H1 (cell line): ENCODE results near the gene FRMPD1. TPM values are rescaled to one million over a fixed set of nuclear protein-coding genes. Genes with fewer than 3 reads are reported as not detected.
A peak's percentile ranks its signal among the peaks of the same experiment; 100 is the strongest.

Experiments used
- CTCF ChIA-PET: fragments of 300-600 bp; sonication (Branson Sonifier 250); formaldehyde crosslinking; loops from one replicate; lab custom pipeline; 2021; ENCODE audit not compliant: partially characterized antibody; lab: Charles Lee
- POLR2A ChIA-PET: fragments of 300-600 bp; sonication (Branson Sonifier 250); formaldehyde crosslinking; loops from one replicate; lab custom pipeline; 2021; ENCODE audit warnings: inconsistent platforms; ENCODE audit not compliant: partially characterized antibody; lab: Charles Lee
- DNase-seq, 2 experiments: peaks; one replicate each; pipeline versions ENCODE4 v3.0.0 to v3.0.0-alpha.2; 2010 to 2022; ENCODE audit warnings: low spot score in 2 of 2, low read depth in 1 of 2, mixed read lengths in 1 of 2
- FAIRE-seq: peaks from 2 replicates; lab custom pipeline; 2011; peaks lifted over from hg19 to GRCh38; lab: Jason Lieb, UNC
- H2AFZ ChIP-seq: 2 replicates; pipeline ENCODE4 v1.8.1; 2012; ENCODE audit warnings: low read length, inconsistent platforms
- H2AK5ac ChIP-seq: 2 replicates; pipeline ENCODE4 v1.6.1; 2013; ENCODE audit warnings: low read depth, low read length
- H2BK120ac ChIP-seq: replicated peaks from 2 replicates; pipeline ENCODE3; 2013; ENCODE audit warnings: low read depth, low read length, inconsistent platforms
- H2BK12ac ChIP-seq: 2 replicates; pipeline ENCODE4 v1.6.1; 2013; ENCODE audit warnings: low read depth, low read length
- H2BK15ac ChIP-seq: 2 replicates; pipeline ENCODE4 v1.6.1; 2013; ENCODE audit warnings: low read length
- H2BK20ac ChIP-seq: 2 replicates; pipeline ENCODE4 v1.6.1; 2013; ENCODE audit warnings: low read length
- H2BK5ac ChIP-seq: 2 replicates; pipeline ENCODE4 v1.6.1; 2013; ENCODE audit warnings: low read depth, low read length
- H3K14ac ChIP-seq: 2 replicates; pipeline ENCODE4 v1.6.1; 2013; ENCODE audit warnings: inconsistent platforms; ENCODE audit not compliant: insufficient read length
- H3K18ac ChIP-seq: 2 replicates; pipeline ENCODE4 v1.6.1; 2013; ENCODE audit warnings: low read length; ENCODE audit errors: extremely low read depth
- H3K23ac ChIP-seq: 2 replicates; pipeline ENCODE4 v1.6.1; 2013; ENCODE audit warnings: inconsistent platforms; ENCODE audit not compliant: insufficient read length
- H3K23me2 ChIP-seq: 2 replicates; pipeline ENCODE4 v1.6.1; 2013; ENCODE audit warnings: low read depth, low read length
- H3K27ac ChIP-seq: 2 replicates; pipeline ENCODE4 v1.6.1; 2011; ENCODE audit warnings: low read depth, low read length, inconsistent platforms
- H3K27me3 ChIP-seq, 4 experiments: replicated peaks in 1 of 4; 1 replicate in 1 of 4; 2 replicates in 3 of 4; pipeline versions ENCODE4 v1.6.1 to v1.8.1; 2011 to 2013; ENCODE audit warnings: low read length in 3 of 4, mild to moderate bottlenecking in 3 of 4, inconsistent platforms in 2 of 4, mixed read lengths in 2 of 4, moderate library complexity in 1 of 4; ENCODE audit not compliant: control insufficient read depth in 3 of 4, insufficient read depth in 3 of 4; ENCODE audit errors: extremely low read depth in 1 of 4
- H3K36me3 ChIP-seq, 4 experiments: 2 replicates each; pipeline versions ENCODE4 v1.6.1 to v1.8.1; 2011 to 2013; ENCODE audit warnings: mild to moderate bottlenecking in 4 of 4, low read length in 3 of 4, moderate library complexity in 2 of 4, control low read depth in 1 of 4, inconsistent platforms in 1 of 4; ENCODE audit not compliant: insufficient read depth in 4 of 4, control insufficient read depth in 2 of 4
- H3K4ac ChIP-seq: replicated peaks from 2 replicates; pipeline ENCODE3; 2013; ENCODE audit warnings: low read length, low read depth, mixed read lengths, inconsistent platforms; ENCODE audit not compliant: insufficient read length
- H3K4me1 ChIP-seq, 4 experiments: replicated peaks in 1 of 4; 1 replicate in 1 of 4; 2 replicates in 3 of 4; pipeline versions ENCODE4 v1.6.1 to v1.8.1; 2011 to 2013; ENCODE audit warnings: low read length in 3 of 4, inconsistent platforms in 2 of 4, mixed read lengths in 1 of 4; ENCODE audit not compliant: insufficient read depth in 4 of 4, control insufficient read depth in 3 of 4
- H3K4me2 ChIP-seq, 2 experiments: 2 replicates each; pipeline versions ENCODE4 v1.6.1 to v1.8.1; 2011 to 2013; ENCODE audit warnings: low read depth in 2 of 2, low read length in 2 of 2, control low read depth in 1 of 2, inconsistent platforms in 1 of 2, mild to moderate bottlenecking in 1 of 2; ENCODE audit not compliant: insufficient read depth in 1 of 2
- H3K4me3 ChIP-seq, 4 experiments: fragments of 200-600, 300-600 bp in 1 of 4; sonication (generic), shearing (Covaris generic), sonication (Bioruptor Twin) in 1 of 4; 2 replicates each; pipeline versions ENCODE4 v1.5.1 to v1.8.1; 2011 to 2016; ENCODE audit warnings: low read length in 4 of 4, low read depth in 3 of 4, control low read depth in 2 of 4, inconsistent platforms in 2 of 4, mild to moderate bottlenecking in 2 of 4, mixed read lengths in 1 of 4, moderate library complexity in 1 of 4; ENCODE audit not compliant: insufficient read depth in 2 of 4; ENCODE audit errors: extremely low read depth in 1 of 4
- H3K56ac ChIP-seq: replicated peaks from 2 replicates; pipeline ENCODE3; 2013; ENCODE audit warnings: low read depth, mild to moderate bottlenecking, mixed read lengths, low read length, inconsistent platforms; ENCODE audit not compliant: insufficient read length
- H3K79me1 ChIP-seq: 2 replicates; pipeline ENCODE4 v1.6.1; 2013; ENCODE audit warnings: low read depth, low read length, control low read depth
- H3K79me2 ChIP-seq, 2 experiments: 2 replicates each; pipeline versions ENCODE4 v1.6.1 to v1.8.1; 2012 to 2013; ENCODE audit warnings: low read length in 2 of 2, mild to moderate bottlenecking in 2 of 2, inconsistent platforms in 1 of 2; ENCODE audit not compliant: insufficient read depth in 2 of 2, control insufficient read depth in 1 of 2
- H3K9ac ChIP-seq, 4 experiments: replicated peaks in 1 of 4; 1 replicate in 1 of 4; 2 replicates in 3 of 4; pipeline versions ENCODE4 v1.6.1 to v1.8.1; 2011 to 2013; ENCODE audit warnings: low read depth in 3 of 4, low read length in 3 of 4, control low read depth in 2 of 4, mild to moderate bottlenecking in 2 of 4, moderate library complexity in 2 of 4, inconsistent platforms in 1 of 4; ENCODE audit errors: extremely low read depth in 1 of 4
- H3K9me3 ChIP-seq, 2 experiments: 2 replicates each; pipeline versions ENCODE4 v1.6.1 to v1.8.1; 2012 to 2013; ENCODE audit warnings: mild to moderate bottlenecking in 2 of 2, moderate library complexity in 2 of 2, control low read depth in 1 of 2, inconsistent platforms in 1 of 2, low read depth in 1 of 2, low read length in 1 of 2, mixed read lengths in 1 of 2; ENCODE audit not compliant: insufficient read depth in 2 of 2
- H4K20me1 ChIP-seq, 2 experiments: replicated peaks in 1 of 2; 2 replicates each; pipeline versions ENCODE3 to v1.8.1; 2011 to 2013; ENCODE audit warnings: inconsistent platforms in 2 of 2, low read length in 2 of 2, mild to moderate bottlenecking in 1 of 2; ENCODE audit not compliant: insufficient read depth in 2 of 2, control insufficient read depth in 1 of 2
- H4K5ac ChIP-seq: 2 replicates; pipeline ENCODE4 v1.6.1; 2013; ENCODE audit warnings: low read length, low read depth, mixed read lengths, inconsistent platforms; ENCODE audit not compliant: insufficient read length
- H4K8ac ChIP-seq: 2 replicates; pipeline ENCODE4 v1.8.0; 2013; ENCODE audit warnings: mild to moderate bottlenecking, moderate library complexity, low read length, inconsistent platforms; ENCODE audit not compliant: insufficient read depth; ENCODE audit errors: extremely low read depth
- H4K91ac ChIP-seq: replicated peaks from 2 replicates; pipeline ENCODE3; 2013; ENCODE audit warnings: low read length, mixed read lengths, inconsistent platforms; ENCODE audit not compliant: insufficient read length
- CEBPB ChIP-seq: IDR thresholded peaks from 2 replicates; pipeline ENCODE4 v1.6.1; 2012; ENCODE audit warnings: low read depth, low read length
- CTBP2 ChIP-seq: IDR thresholded peaks from 2 replicates; pipeline ENCODE4 v1.7.0; 2011; ENCODE audit warnings: borderline replicate concordance, mild to moderate bottlenecking, moderate library complexity, mixed read lengths, low read length; ENCODE audit not compliant: insufficient read depth, insufficient read length
- GTF2F1 ChIP-seq: IDR thresholded peaks from 2 replicates; pipeline ENCODE4 v1.6.1; 2012; ENCODE audit warnings: low read depth, low read length, improper control_type of control experiment, borderline replicate concordance
- KDM1A ChIP-seq: fragments of 200-600, 300-600 bp; sonication (generic); IDR thresholded peaks from 2 replicates; pipeline ENCODE4 v1.7.1; 2016; ENCODE audit warnings: mild to moderate bottlenecking, low read length, borderline replicate concordance
- RAD21 ChIP-seq, 2 experiments: IDR thresholded peaks in 1 of 2; conservative IDR thresholded peaks in 1 of 2; 2 replicates each; pipeline ENCODE4 v1.6.1; 2011; ENCODE audit warnings: low read depth in 2 of 2, low read length in 2 of 2, improper control_type of control experiment in 1 of 2, inconsistent platforms in 1 of 2, mild to moderate bottlenecking in 1 of 2, moderate library complexity in 1 of 2
- RBBP5 ChIP-seq: IDR thresholded peaks from 2 replicates; pipeline ENCODE4 v1.7.1; 2012; ENCODE audit warnings: low read depth, mild to moderate bottlenecking, inconsistent platforms, low read length, moderate library complexity, borderline replicate concordance
- SAP30 ChIP-seq: fragments of 300-600 bp; sonication (generic); IDR thresholded peaks from 2 replicates; pipeline ENCODE4 v1.7.1; 2012; ENCODE audit warnings: low read length, moderate library complexity, mild to moderate bottlenecking, inconsistent platforms; ENCODE audit not compliant: insufficient read depth, insufficient replicate concordance
- TEAD4 ChIP-seq: IDR thresholded peaks from 2 replicates; pipeline ENCODE4 v1.6.1; 2012; ENCODE audit warnings: low read depth, low read length, inconsistent platforms, mixed read lengths
- WGBS, 2 experiments: shearing (Covaris generic) in 1 of 2; methylation state at CpG; one replicate each; pipeline versions ENCODE4 v1.1.6 to v1.1.7; 2013 to 2015; ENCODE audit warnings: low lambda C conversion rate in 2 of 2, mixed read lengths in 2 of 2, inconsistent platforms in 1 of 2, low coverage in 1 of 2, missing lambda C conversion rate in 1 of 2; ENCODE audit not compliant: insufficient replicate concordance in 2 of 2, insufficient coverage in 1 of 2, insufficient read length in 1 of 2; ENCODE audit errors: extremely low coverage in 1 of 2, missing lambda C conversion rate in 1 of 2; 5-methylcytosine and 5-hydroxymethylcytosine counted together
- polyA plus RNA-seq, 7 experiments: library from polyadenylated mRNA; depleted of rRNA in 3 of 7; stranded (reverse) in 5 of 7; unstranded in 2 of 7; fragments of >200 nt in 5 of 7; fragments of 200-250 nt in 2 of 7; gene quantifications; 1 replicate in 5 of 7; 2 replicates in 1 of 7; 4 replicates in 1 of 7; pipeline versions ENCODE4 v1.2.1 to v1.2.3, GENCODE V29; 2011 to 2013; ENCODE audit warnings: missing spikeins in 2 of 7, mixed read lengths in 2 of 7
- total RNA-seq: library from RNA; stranded (reverse); fragmentation: NEBNext Ultra II Directional; extraction: Animal tissue kit (Norgen Biotek cat#: 25700); gene quantifications from 2 replicates; pipeline ENCODE4 v1.2.1, GENCODE V29; 2021
- TF ChIP-seq, protein P1 (sequence below), 3 experiments: IDR thresholded peaks; 1 replicate in 2 of 3; 2 replicates in 1 of 3; pipeline versions ENCODE4 v1.5.1 to v1.6.1; 2011; ENCODE audit warnings: low read length in 3 of 3, mild to moderate bottlenecking in 3 of 3, inconsistent platforms in 2 of 3, low read depth in 1 of 3, moderate library complexity in 1 of 3; ENCODE audit not compliant: insufficient read depth in 1 of 3; ENCODE audit errors: control extremely low read depth in 1 of 3

FRMPD1 gene
- total and polyA plus RNA-seq, 2 of the 8 experiments (the other 6 are each of a cell fraction or from before 2014, with no cell fraction given): 0.27 to 0.32 TPM

DNA sequence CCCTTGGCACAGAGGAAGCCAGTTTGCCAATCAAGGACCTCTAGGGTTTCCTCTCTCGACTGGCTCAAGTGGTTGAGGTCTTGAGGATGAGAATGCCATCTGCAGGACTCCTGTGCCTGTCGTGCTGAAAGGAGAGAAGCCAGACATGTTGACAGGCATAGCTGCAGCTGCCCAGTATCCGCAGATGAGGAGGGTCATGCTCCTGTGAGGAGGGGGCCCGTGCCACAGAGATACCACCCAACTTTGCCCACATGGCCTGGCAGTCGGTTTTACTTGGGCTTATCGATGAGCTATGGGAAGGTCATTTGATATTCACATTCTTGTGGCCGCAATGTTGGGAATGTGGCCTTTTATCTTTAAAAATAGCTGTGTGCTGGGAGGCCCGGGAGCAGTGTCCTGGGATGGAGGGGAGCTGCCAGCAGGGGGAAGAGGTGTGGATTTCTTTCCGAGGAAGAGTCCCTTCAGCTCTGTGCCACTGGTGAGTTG lies 17.4 kb downstream of the FRMPD1 start:
- DNase-seq (peak; percentile 33 to 54), FAIRE-seq (peak; percentile 58)
- Histone ChIP-seq H4K91ac (peak overlapping the region; percentile 34), H3K4me3 (no peak overlapping the region), H3K56ac (no peak overlapping the region), H3K9me3 (peaks cover 0 to under 1% of the 10 kb centered on the region in 2 experiments; a peak in 1 of 4 replicates), H2BK5ac (peak overlapping the region; percentile 72; the same call in 1 of the 2 replicates), H4K20me1 (no peaks in the 10 kb centered on the region), H2BK20ac (peak overlapping the region; percentile 34; the same call in 1 of the 2 replicates), H3K18ac (0 out of 2 replicates have a peak overlapping the region, but pooled peaks have one; percentile 13), H3K14ac (no peak overlapping the region), H3K27me3 (no peaks in the 10 kb centered on the region), H4K5ac (no peak overlapping the region), H2AK5ac (no peak overlapping the region), H3K4ac (peak overlapping the region; percentile 19), H3K9ac (no peak overlapping the region), H3K23me2 (no peaks in the 10 kb centered on the region), H2BK120ac (no peak overlapping the region), H3K79me2 (no peaks in the 10 kb centered on the region), H3K27ac (no peak overlapping the region), H2BK15ac (0 out of 2 replicates have a peak overlapping the region, but pooled peaks have one; percentile 53), H3K23ac (no peak overlapping the region), H3K4me1 (peaks cover 8 to 18% (median 12%) of the 10 kb centered on the region in 4 experiments), H3K4me2 (peak overlapping the region; percentile 40 to 45; a peak in 3 of 4 replicates), H2BK12ac (peak overlapping the region; percentile 75; the same call in 1 of the 2 replicates), H4K8ac (no peak overlapping the region), H3K79me1 (no peaks in the 10 kb centered on the region), H3K36me3 (no peaks in the 10 kb centered on the region), H2AFZ (peak overlapping the region; percentile 93)
- ChIA-PET POLR2A (interaction anchor here (0.7 kb wide), 1 partner anchor 29 kb away, joined by 3 read pairs; no protein-coding TSS in a partner anchor), CTCF (interaction anchor here (0.6 to 2.2 kb wide), 12 partner anchors 9 to 84 kb away, joined by 3 to 4 read pairs (median 3); no protein-coding TSS in a partner anchor)
- 35% methylated on average over 9 of the region's 9 CpGs; no CpG with 5 or more reads in 1 of the 2 experiments for WGBS, 2 experiments
- TF ChIP-seq KDM1A (no peak), CEBPB (no peak), SAP30 (no peak), CTBP2 (peak; percentile 51), GTF2F1 (no peak), TEAD4 (peak; percentile 89), RAD21 (IDR thresholded peaks at IDR 0.05 in 1 of 2, conservative IDR thresholded peaks at IDR 0.05 in 1 of 2; ENCODE audit: low read depth in 2 of 2, low read length in 2 of 2) (peak; percentile 5 to 37; a peak in 2 of 4 replicates), RBBP5 (no peak; the same call in 1 of the 2 replicates)
- TF ChIP-seq, protein P1, sequence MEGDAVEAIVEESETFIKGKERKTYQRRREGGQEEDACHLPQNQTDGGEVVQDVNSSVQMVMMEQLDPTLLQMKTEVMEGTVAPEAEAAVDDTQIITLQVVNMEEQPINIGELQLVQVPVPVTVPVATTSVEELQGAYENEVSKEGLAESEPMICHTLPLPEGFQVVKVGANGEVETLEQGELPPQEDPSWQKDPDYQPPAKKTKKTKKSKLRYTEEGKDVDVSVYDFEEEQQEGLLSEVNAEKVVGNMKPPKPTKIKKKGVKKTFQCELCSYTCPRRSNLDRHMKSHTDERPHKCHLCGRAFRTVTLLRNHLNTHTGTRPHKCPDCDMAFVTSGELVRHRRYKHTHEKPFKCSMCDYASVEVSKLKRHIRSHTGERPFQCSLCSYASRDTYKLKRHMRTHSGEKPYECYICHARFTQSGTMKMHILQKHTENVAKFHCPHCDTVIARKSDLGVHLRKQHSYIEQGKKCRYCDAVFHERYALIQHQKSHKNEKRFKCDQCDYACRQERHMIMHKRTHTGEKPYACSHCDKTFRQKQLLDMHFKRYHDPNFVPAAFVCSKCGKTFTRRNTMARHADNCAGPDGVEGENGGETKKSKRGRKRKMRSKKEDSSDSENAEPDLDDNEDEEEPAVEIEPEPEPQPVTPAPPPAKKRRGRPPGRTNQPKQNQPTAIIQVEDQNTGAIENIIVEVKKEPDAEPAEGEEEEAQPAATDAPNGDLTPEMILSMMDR (IDR thresholded peaks at IDR 0.05; ENCODE audit: control extremely low read depth in 1 of 3, insufficient read depth in 1 of 3, low read depth in 1 of 3, low read length in 3 of 3): peak; percentile 39 to 59 (median 50)
